GM12874 (cell line): ENCODE data around the gene OXCT1.

Source experiments
- TF ChIP-seq, protein P1 (sequence below): IDR thresholded peaks from 2 replicates; pipeline ENCODE4 v1.5.1; 2011; ENCODE audit warnings: low read depth, mild to moderate bottlenecking, control low read depth, low read length, moderate library complexity; ENCODE audit not compliant: insufficient read depth

The OXCT1 gene

GRCh38 chr5:41896230-41896629 is 26.0 kb upstream of the OXCT1 start:
- TF ChIP-seq, protein P1, sequence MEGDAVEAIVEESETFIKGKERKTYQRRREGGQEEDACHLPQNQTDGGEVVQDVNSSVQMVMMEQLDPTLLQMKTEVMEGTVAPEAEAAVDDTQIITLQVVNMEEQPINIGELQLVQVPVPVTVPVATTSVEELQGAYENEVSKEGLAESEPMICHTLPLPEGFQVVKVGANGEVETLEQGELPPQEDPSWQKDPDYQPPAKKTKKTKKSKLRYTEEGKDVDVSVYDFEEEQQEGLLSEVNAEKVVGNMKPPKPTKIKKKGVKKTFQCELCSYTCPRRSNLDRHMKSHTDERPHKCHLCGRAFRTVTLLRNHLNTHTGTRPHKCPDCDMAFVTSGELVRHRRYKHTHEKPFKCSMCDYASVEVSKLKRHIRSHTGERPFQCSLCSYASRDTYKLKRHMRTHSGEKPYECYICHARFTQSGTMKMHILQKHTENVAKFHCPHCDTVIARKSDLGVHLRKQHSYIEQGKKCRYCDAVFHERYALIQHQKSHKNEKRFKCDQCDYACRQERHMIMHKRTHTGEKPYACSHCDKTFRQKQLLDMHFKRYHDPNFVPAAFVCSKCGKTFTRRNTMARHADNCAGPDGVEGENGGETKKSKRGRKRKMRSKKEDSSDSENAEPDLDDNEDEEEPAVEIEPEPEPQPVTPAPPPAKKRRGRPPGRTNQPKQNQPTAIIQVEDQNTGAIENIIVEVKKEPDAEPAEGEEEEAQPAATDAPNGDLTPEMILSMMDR = no peak

GRCh38 chr5:41893074-41893851 is 23.0 kb upstream of the OXCT1 start:
- TF ChIP-seq, protein P1 = no peak

DNA sequence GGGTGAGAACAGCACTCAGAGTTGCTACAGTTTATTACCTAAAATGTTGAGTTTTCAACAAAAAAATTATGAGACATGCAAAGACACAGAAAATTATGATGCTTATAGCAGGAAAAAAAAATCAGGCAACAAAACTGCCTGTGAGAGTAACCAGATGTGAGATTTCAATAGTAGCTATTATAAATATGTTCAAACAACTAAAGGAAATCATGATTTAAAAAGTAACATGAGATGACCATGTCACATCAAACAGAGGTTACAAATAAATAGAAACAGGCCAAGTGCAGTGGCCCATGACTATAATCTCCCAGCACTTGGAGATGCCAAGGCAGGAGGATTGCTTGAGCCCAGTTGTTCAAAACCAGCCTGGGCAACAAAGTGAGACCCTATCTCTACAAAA is 21.8 kb upstream of the OXCT1 start:
- TF ChIP-seq, protein P1 = no peak

DNA sequence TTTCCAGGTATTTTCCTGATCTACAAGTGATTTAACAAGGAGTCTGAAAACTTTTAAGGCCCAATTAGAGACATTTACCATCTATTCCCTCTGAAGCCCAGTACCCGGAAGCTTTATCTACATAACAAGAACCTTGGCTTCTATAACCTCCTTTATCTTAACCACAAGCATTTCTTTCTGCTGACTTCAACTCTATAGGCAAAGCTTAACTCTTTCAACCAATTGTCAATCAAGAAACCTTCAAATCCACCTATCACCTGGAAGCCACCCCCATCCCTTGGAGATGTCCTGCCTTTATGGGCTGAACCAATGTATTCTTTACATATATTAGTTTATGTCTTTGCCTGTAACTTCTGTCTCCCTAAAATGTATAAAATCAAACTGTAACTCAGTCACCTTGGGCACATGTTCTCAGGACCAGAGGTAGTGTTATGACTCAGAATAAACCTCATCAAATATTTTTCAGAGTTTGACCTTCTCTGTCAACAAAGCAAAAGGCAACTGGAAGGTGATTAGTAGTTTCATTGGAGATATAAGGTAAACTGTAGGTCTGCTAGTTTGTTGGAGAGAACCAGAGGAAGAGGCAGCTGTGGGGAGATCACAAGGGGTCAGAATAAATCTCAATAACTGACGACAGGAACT is 21.0 kb upstream of the OXCT1 start:
- TF ChIP-seq, protein P1 = no peak

- TF ChIP-seq, protein P1 = no peak
Measured at GRCh38 chr5:41885286-41885685, 15.1 kb upstream of the OXCT1 start.

DNA sequence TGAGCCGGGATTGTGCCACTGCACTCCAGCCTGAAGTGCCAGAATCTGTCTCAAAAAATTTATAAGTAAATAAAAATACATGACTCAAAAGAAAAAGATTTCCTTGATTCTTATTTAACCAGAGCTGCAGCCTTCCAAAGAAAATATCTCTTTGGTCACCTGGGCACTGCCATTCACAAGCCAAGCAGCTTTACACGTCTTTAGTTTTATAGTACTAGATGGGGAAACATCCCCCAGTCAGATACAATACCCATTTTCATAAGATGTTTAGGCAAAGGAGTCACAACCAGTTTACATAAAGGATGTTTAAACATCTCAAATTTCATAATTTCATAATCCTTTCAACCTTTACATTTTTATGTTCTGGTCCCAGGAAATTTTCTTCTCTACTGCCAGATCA is 13.7 kb upstream of the OXCT1 start:
- TF ChIP-seq, protein P1 = no peak

- TF ChIP-seq, protein P1 = no peak
Measured at GRCh38 chr5:41883243-41883642, 13.0 kb upstream of the OXCT1 start.
